ENCODE data around the gene DRC7. TPM values are rescaled to one million over a fixed set of nuclear protein-coding genes. Genes with fewer than 3 reads are reported as not detected.

DRC7 gene
- polyA plus RNA-seq, 1 donor (not counting 4 experiments of a cell fraction or from before 2014, with no cell fraction given): not detected

GRCh38 chr16:57758331-57759117 lies 63.9 kb downstream of the DRC7 start:
- no peak overlapping the region for H2AFZ ChIP-seq (ENCODE audit: control insufficient read depth, low read length)
- no peak for FAIRE-seq
- peaks cover 11% of the 10 kb centered on the region for H3K4me1 ChIP-seq (ENCODE audit: control insufficient read depth, extremely low read depth, insufficient read depth, low read length)
- TF ChIP-seq EZH2 (IDR thresholded peaks at IDR 0.05; ENCODE audit: low read length): no peak
- no peak for TF ChIP-seq CTCF (optimal IDR thresholded peaks at IDR 0.05 in 1 of 3, IDR thresholded peaks at IDR 0.05 in 1 of 3, conservative IDR thresholded peaks at IDR 0.05 in 1 of 3; ENCODE audit: extremely low read depth in 1 of 3, insufficient read depth in 2 of 3, low read length in 3 of 3)
- H3K4me2 ChIP-seq (ENCODE audit: control insufficient read depth, extremely low read depth, insufficient read depth, low read depth, low read length): no peak overlapping the region
- peaks cover 3% of the 10 kb centered on the region for H4K20me1 ChIP-seq (ENCODE audit: control insufficient read depth, extremely low read depth, insufficient read depth, low read length)
- no peak overlapping the region for H3K27ac ChIP-seq (ENCODE audit: control insufficient read depth, insufficient read depth, low read length)
- H3K36me3 ChIP-seq (ENCODE audit: control insufficient read depth in 2 of 2, extremely low read depth in 1 of 2, insufficient read depth in 2 of 2, low read length in 2 of 2): peaks cover 21 to 31% of the 10 kb centered on the region in 2 experiments
- no peaks in the 10 kb centered on the region for H3K27me3 ChIP-seq (ENCODE audit: control insufficient read depth, extremely low read depth, insufficient read depth, low read length)
- H3K79me2 ChIP-seq (ENCODE audit: control insufficient read depth, insufficient read depth, low read length): no peaks in the 10 kb centered on the region
- dilution Hi-C loops (cut with MboI; ENCODE audit: extremely low pct_ligation_motif_present, low sequenced_read_pairs): no loop called here
- H3K9ac ChIP-seq (ENCODE audit: control insufficient read depth, extremely low read depth, insufficient read depth, low read length): no peak overlapping the region
- H3K9me1 ChIP-seq (ENCODE audit: control insufficient read depth, extremely low read depth, insufficient read depth, low read length): no peaks in the 10 kb centered on the region
- no peak overlapping the region for H3K4me3 ChIP-seq (ENCODE audit: control insufficient read depth in 2 of 3, extremely low read depth in 1 of 3, insufficient read depth in 2 of 3, low read depth in 1 of 3, low read length in 3 of 3)
- DNase-seq (ENCODE audit: low read depth, low spot score): no peak
- H3K9me3 ChIP-seq (ENCODE audit: control insufficient read depth, low read depth, low read length): no peaks in the 10 kb centered on the region

GRCh38 chr16:57759131-57759530 lies 64.5 kb downstream of the DRC7 start:
- DNase-seq (ENCODE audit: low read depth, low spot score): no peak
- H3K9ac ChIP-seq (ENCODE audit: control insufficient read depth, extremely low read depth, insufficient read depth, low read length): no peak overlapping the region
- no peaks in the 10 kb centered on the region for H3K9me3 ChIP-seq (ENCODE audit: control insufficient read depth, low read depth, low read length)
- peaks cover 13% of the 10 kb centered on the region for H3K4me1 ChIP-seq (ENCODE audit: control insufficient read depth, extremely low read depth, insufficient read depth, low read length)
- H3K27me3 ChIP-seq (ENCODE audit: control insufficient read depth, extremely low read depth, insufficient read depth, low read length): no peaks in the 10 kb centered on the region
- H3K79me2 ChIP-seq (ENCODE audit: control insufficient read depth, insufficient read depth, low read length): no peaks in the 10 kb centered on the region
- no peak overlapping the region for H2AFZ ChIP-seq (ENCODE audit: control insufficient read depth, low read length)
- no peak overlapping the region for H3K4me3 ChIP-seq (ENCODE audit: control insufficient read depth in 2 of 3, extremely low read depth in 1 of 3, insufficient read depth in 2 of 3, low read depth in 1 of 3, low read length in 3 of 3)
- no peak overlapping the region for H3K27ac ChIP-seq (ENCODE audit: control insufficient read depth, insufficient read depth, low read length)
- H3K4me2 ChIP-seq (ENCODE audit: control insufficient read depth, extremely low read depth, insufficient read depth, low read depth, low read length): no peak overlapping the region
- dilution Hi-C loops (cut with MboI; ENCODE audit: extremely low pct_ligation_motif_present, low sequenced_read_pairs): no loop called here
- TF ChIP-seq EZH2 (IDR thresholded peaks at IDR 0.05; ENCODE audit: low read length) (no peak), CTCF (optimal IDR thresholded peaks at IDR 0.05 in 1 of 3, IDR thresholded peaks at IDR 0.05 in 1 of 3, conservative IDR thresholded peaks at IDR 0.05 in 1 of 3; ENCODE audit: extremely low read depth in 1 of 3, insufficient read depth in 2 of 3, low read length in 3 of 3) (no peak)
- no peaks in the 10 kb centered on the region for H3K9me1 ChIP-seq (ENCODE audit: control insufficient read depth, extremely low read depth, insufficient read depth, low read length)
- peaks cover 20 to 31% of the 10 kb centered on the region in 2 experiments for H3K36me3 ChIP-seq (ENCODE audit: control insufficient read depth in 2 of 2, extremely low read depth in 1 of 2, insufficient read depth in 2 of 2, low read length in 2 of 2)
- H4K20me1 ChIP-seq (ENCODE audit: control insufficient read depth, extremely low read depth, insufficient read depth, low read length): peaks cover 3% of the 10 kb centered on the region
- FAIRE-seq: no peak

Data from keratinocyte (primary cell).